ENCODE measurements around the gene AGK. TPM values are rescaled to one million over a fixed set of nuclear protein-coding genes. Genes with fewer than 3 reads are reported as not detected.

The AGK gene
- total RNA-seq, 4 donors from 2014 or later, result 21.0 to 30.8 (median 25.5) TPM

GRCh38 chr7:141648276-141649114 is 97.3 kb downstream of the AGK start:
- peaks cover 0 to 23% of the 10 kb centered on the region in 2 donors for H3K36me3 ChIP-seq
- peaks cover 0 to 20% (median 3%) of the 10 kb centered on the region in 3 donors for H3K4me1 ChIP-seq
- no peaks in the 10 kb centered on the region for H3K27me3 ChIP-seq
- ATAC-seq, result no peak
- 37 to 64% methylated on average over 3 to 6 of the region's 6 CpGs for WGBS, 2 donors (ENCODE audit: low coverage in 1 of 2)
- no peak for TF ChIP-seq POLR2AphosphoS5 (IDR thresholded peaks at IDR 0.05)
- no peak for TF ChIP-seq POLR2A (IDR thresholded peaks at IDR 0.05)
- TF ChIP-seq, protein P1, sequence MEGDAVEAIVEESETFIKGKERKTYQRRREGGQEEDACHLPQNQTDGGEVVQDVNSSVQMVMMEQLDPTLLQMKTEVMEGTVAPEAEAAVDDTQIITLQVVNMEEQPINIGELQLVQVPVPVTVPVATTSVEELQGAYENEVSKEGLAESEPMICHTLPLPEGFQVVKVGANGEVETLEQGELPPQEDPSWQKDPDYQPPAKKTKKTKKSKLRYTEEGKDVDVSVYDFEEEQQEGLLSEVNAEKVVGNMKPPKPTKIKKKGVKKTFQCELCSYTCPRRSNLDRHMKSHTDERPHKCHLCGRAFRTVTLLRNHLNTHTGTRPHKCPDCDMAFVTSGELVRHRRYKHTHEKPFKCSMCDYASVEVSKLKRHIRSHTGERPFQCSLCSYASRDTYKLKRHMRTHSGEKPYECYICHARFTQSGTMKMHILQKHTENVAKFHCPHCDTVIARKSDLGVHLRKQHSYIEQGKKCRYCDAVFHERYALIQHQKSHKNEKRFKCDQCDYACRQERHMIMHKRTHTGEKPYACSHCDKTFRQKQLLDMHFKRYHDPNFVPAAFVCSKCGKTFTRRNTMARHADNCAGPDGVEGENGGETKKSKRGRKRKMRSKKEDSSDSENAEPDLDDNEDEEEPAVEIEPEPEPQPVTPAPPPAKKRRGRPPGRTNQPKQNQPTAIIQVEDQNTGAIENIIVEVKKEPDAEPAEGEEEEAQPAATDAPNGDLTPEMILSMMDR (IDR thresholded peaks at IDR 0.05), result no peak
- TF ChIP-seq EP300 (IDR thresholded peaks at IDR 0.05), result no peak
- no peak overlapping the region for H3K4me3 ChIP-seq
- peak overlapping the region in 2 of 4 donors; percentile 17 to 42 for H3K27ac ChIP-seq
- no peaks in the 10 kb centered on the region for H3K9me3 ChIP-seq

- Histone ChIP-seq H3K9me3 (no peaks in the 10 kb centered on the region), H3K36me3 (peaks cover 0 to 22% of the 10 kb centered on the region in 2 donors), H3K27ac (peak overlapping the region; percentile 35 to 57 (median 44)), H3K4me3 (no peak overlapping the region), H3K4me1 (peaks cover 0 to 20% (median 3%) of the 10 kb centered on the region in 3 donors), H3K27me3 (no peaks in the 10 kb centered on the region)
- 65 to 76% methylated on average over 8 of the region's 8 CpGs for WGBS, 2 donors (ENCODE audit: low coverage in 1 of 2)
- no peak for ATAC-seq
- TF ChIP-seq POLR2AphosphoS5 (IDR thresholded peaks at IDR 0.05) (no peak), EP300 (IDR thresholded peaks at IDR 0.05) (no peak), POLR2A (IDR thresholded peaks at IDR 0.05) (no peak)
- TF ChIP-seq, protein P1 (IDR thresholded peaks at IDR 0.05), result no peak
Observed at GRCh38 chr7:141649137-141649864, 98.1 kb downstream of the AGK start.

- Histone ChIP-seq H3K27ac (peak overlapping the region in 3 of 4 donors; percentile 42 to 57 (median 46)), H3K9me3 (no peaks in the 10 kb centered on the region), H3K4me1 (peaks cover 0 to 20% (median 3%) of the 10 kb centered on the region in 3 donors), H3K27me3 (no peaks in the 10 kb centered on the region), H3K4me3 (no peak overlapping the region), H3K36me3 (peaks cover 0 to 23% of the 10 kb centered on the region in 2 donors)
- peak; percentile 73 for ATAC-seq
- 33 to 63% methylated on average over 4 to 6 of the region's 6 CpGs for WGBS, 2 donors (ENCODE audit: low coverage in 1 of 2)
- TF ChIP-seq, protein P1 (IDR thresholded peaks at IDR 0.05), result peak; percentile 47 to 66 (median 53)
- no peak for TF ChIP-seq POLR2A (IDR thresholded peaks at IDR 0.05)
Observed at GRCh38 chr7:141649865-141650634, 98.8 kb downstream of the AGK start.

- H3K9me3 ChIP-seq, result no peaks in the 10 kb centered on the region
- H3K27me3 ChIP-seq, result no peaks in the 10 kb centered on the region
- H3K27ac ChIP-seq, result no peak overlapping the region
- peaks cover 0 to 20% (median 3%) of the 10 kb centered on the region in 3 donors for H3K4me1 ChIP-seq
- peaks cover 0 to 37% of the 10 kb centered on the region in 2 donors for H3K36me3 ChIP-seq
- TF ChIP-seq EP300 (IDR thresholded peaks at IDR 0.05) (no peak), POLR2A (IDR thresholded peaks at IDR 0.05) (no peak), POLR2AphosphoS5 (IDR thresholded peaks at IDR 0.05) (no peak)
- TF ChIP-seq, protein P1 (IDR thresholded peaks at IDR 0.05), result no peak
- WGBS, 2 donors (ENCODE audit: low coverage in 1 of 2), result 87 to 88% methylated on average over 7 to 9 of the region's 9 CpGs
- no peak for ATAC-seq
- no peak overlapping the region for H3K4me3 ChIP-seq
Observed at GRCh38 chr7:141651417-141651816, 100.2 kb downstream of the AGK start.
